Common myeloid progenitor, CD34-positive (primary cell): ENCODE measurements around the gene APOF.
A peak's percentile ranks its signal among the peaks of the same experiment; 100 is the strongest.

Experiments used
- CTCF ChIA-PET: fragments of 350-600 bp; sonication (Branson Sonifier 250); formaldehyde crosslinking; loops from one replicate; lab custom pipeline; 2021; ENCODE audit warnings: antibody characterized with exemption; lab: Charles Lee
- POLR2A ChIA-PET: fragments of 350-600 bp; sonication (Branson Sonifier 250); formaldehyde crosslinking; loops from one replicate; lab custom pipeline; 2021; ENCODE audit warnings: antibody characterized with exemption; lab: Charles Lee
- DNase-seq, 3 donors: peaks; one replicate each; pipeline versions ENCODE4 v3.0.0 to v3.0.0-alpha.2; 2013
- H3K27ac ChIP-seq, 2 experiments: 1 replicate in 1 of 2; 2 replicates in 1 of 2; pipeline ENCODE4 v1.7.0; 2013; ENCODE audit warnings: inconsistent platforms in 2 of 2, low read length in 2 of 2, mild to moderate bottlenecking in 2 of 2, low read depth in 1 of 2, moderate library complexity in 1 of 2; ENCODE audit not compliant: severe bottlenecking in 2 of 2, insufficient read depth in 1 of 2, poor library complexity in 1 of 2
- H3K27me3 ChIP-seq, 5 experiments: replicated peaks in 2 of 5; 1 replicate in 3 of 5; 2 replicates in 2 of 5; pipeline versions ENCODE4 v1.6.1 to v1.7.0; 2013; ENCODE audit warnings: low read length in 4 of 5, mild to moderate bottlenecking in 2 of 5, moderate library complexity in 2 of 5, inconsistent platforms in 1 of 5; ENCODE audit not compliant: insufficient read depth in 5 of 5, control insufficient read depth in 4 of 5
- H3K36me3 ChIP-seq, 4 experiments: 1 replicate in 2 of 4; 2 replicates in 2 of 4; pipeline versions ENCODE4 v1.6.1 to v1.7.0; 2013; ENCODE audit warnings: low read length in 3 of 4, control low read depth in 1 of 4, mild to moderate bottlenecking in 1 of 4; ENCODE audit not compliant: control insufficient read depth in 4 of 4, insufficient read depth in 4 of 4
- H3K4me1 ChIP-seq, 4 experiments: 1 replicate in 3 of 4; 2 replicates in 1 of 4; pipeline versions ENCODE4 v1.6.1 to v1.7.1; 2013; ENCODE audit warnings: low read length in 3 of 4, mild to moderate bottlenecking in 3 of 4, control low read depth in 1 of 4, inconsistent platforms in 1 of 4, moderate library complexity in 1 of 4; ENCODE audit not compliant: control insufficient read depth in 4 of 4, insufficient read depth in 4 of 4; ENCODE audit errors: control extremely low read depth in 1 of 4
- H3K4me3 ChIP-seq, 7 experiments: 1 replicate in 4 of 7; 2 replicates in 3 of 7; pipeline versions ENCODE4 v1.5.1 to v1.7.0; 2013; ENCODE audit warnings: mild to moderate bottlenecking in 7 of 7, low read length in 6 of 7, moderate library complexity in 6 of 7, inconsistent platforms in 2 of 7, low read depth in 2 of 7, control low read depth in 1 of 7; ENCODE audit not compliant: insufficient read depth in 4 of 7, control insufficient read depth in 1 of 7; ENCODE audit errors: extremely low read depth in 1 of 7
- H3K9me3 ChIP-seq, 5 experiments: 1 replicate in 4 of 5; 2 replicates in 1 of 5; pipeline versions ENCODE4 v1.6.1 to v1.7.1; 2013; ENCODE audit warnings: low read length in 4 of 5, mild to moderate bottlenecking in 2 of 5, inconsistent platforms in 1 of 5, low read depth in 1 of 5, moderate library complexity in 1 of 5; ENCODE audit not compliant: control insufficient read depth in 4 of 5, insufficient read depth in 2 of 5; ENCODE audit errors: control extremely low read depth in 1 of 5
- WGBS: methylation state at CpG from one replicate; pipeline ENCODE4 v1.1.5; 2013; ENCODE audit not compliant: insufficient coverage; 5-methylcytosine and 5-hydroxymethylcytosine counted together

The APOF gene

DNA sequence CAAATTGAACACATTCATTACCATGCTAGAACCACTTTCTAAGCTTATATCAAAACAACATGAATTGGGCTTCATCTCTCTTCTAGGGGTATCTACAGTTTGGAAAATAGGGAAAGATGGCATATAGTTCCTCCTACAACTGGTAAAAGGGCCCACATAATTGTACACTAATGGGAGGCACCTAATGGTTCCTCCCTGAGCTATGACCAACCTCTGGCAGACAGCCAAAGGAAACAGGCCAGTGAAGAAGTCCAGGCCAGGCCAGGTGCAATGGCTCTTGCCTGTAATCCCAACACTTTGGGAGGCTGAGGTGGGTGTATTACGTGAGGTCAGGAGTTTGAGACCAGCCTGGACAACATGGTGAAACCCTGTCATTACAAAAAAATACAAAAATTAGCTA lies 23.2 kb upstream of the APOF start:
- ChIA-PET POLR2A (no interaction called here), CTCF (interaction anchor here (1.2 kb wide), 1 partner anchor 47 kb away, joined by 3 read pairs; no protein-coding TSS in a partner anchor)
- H3K36me3 ChIP-seq = no peaks in the 10 kb centered on the region
- H3K27ac ChIP-seq = no peak overlapping the region
- no peak for DNase-seq
- H3K9me3 ChIP-seq = no peaks in the 10 kb centered on the region
- H3K4me3 ChIP-seq = no peak overlapping the region
- H3K27me3 ChIP-seq = no peaks in the 10 kb centered on the region
- WGBS = no CpG with 5 or more reads among the region's 1 CpG
- H3K4me1 ChIP-seq = no peaks in the 10 kb centered on the region

DNA sequence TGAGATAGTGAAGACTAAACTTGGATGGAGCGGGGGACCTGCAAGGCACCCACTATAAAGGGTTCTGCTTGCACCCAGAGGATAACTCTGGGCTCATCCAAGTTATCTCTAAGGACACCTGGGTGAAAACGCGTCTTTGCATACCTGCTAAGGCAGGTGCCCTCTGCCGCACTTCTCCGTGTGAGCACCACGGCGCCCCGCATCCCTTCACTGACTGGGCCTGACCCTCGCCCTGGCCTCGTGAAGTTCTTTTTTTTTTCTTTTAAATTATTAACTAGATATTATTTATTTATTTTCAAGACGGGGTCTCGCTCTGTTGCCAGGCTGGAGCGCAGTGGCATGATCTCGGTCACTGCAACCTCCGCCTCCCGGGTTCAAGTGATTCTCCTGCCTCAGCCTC lies 20.0 kb upstream of the APOF start:
- Histone ChIP-seq H3K27ac (no peak overlapping the region), H3K4me1 (no peaks in the 10 kb centered on the region), H3K27me3 (no peaks in the 10 kb centered on the region), H3K4me3 (no peak overlapping the region), H3K9me3 (no peaks in the 10 kb centered on the region), H3K36me3 (no peaks in the 10 kb centered on the region)
- no peak for DNase-seq
- ChIA-PET POLR2A (no interaction called here), CTCF (no interaction called here)
- WGBS = 97% methylated on average over 6 of the region's 16 CpGs

DNA sequence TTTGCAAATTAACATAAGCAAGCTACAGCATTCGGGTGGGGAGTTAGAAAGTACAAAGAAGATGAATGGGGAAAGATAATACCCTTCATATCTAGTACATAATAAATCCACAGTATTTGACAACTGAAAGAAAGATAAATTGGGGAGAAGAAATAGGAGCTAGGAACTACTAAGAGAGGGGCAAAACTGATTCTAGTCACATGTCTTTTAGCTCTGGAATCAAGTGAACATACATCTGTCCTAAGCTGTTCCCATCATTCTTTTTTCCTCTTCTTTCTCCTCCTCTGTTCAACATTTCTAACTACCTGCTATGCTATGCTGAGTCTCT lies 15.3 kb upstream of the APOF start:
- no peak for DNase-seq
- H3K36me3 ChIP-seq = no peaks in the 10 kb centered on the region
- no peak overlapping the region for H3K4me3 ChIP-seq
- H3K27me3 ChIP-seq = no peaks in the 10 kb centered on the region
- peaks cover 0 to 5% (median 0%) of the 10 kb centered on the region in 4 experiments for H3K4me1 ChIP-seq
- POLR2A ChIA-PET = interaction anchor here (0.6 to 0.7 kb wide), 2 partner anchors 17 to 26 kb away, joined by 3 to 5 read pairs; no protein-coding TSS in a partner anchor
- CTCF ChIA-PET = interaction anchor here (1.1 kb wide), 1 partner anchor 18 kb away, joined by 3 read pairs; the partner anchor contains the start of gene STAT2
- H3K9me3 ChIP-seq = no peaks in the 10 kb centered on the region
- WGBS = no CpG with 5 or more reads among the region's 1 CpG
- peak overlapping the region in 1 of 2 experiments; percentile 33 for H3K27ac ChIP-seq

DNA sequence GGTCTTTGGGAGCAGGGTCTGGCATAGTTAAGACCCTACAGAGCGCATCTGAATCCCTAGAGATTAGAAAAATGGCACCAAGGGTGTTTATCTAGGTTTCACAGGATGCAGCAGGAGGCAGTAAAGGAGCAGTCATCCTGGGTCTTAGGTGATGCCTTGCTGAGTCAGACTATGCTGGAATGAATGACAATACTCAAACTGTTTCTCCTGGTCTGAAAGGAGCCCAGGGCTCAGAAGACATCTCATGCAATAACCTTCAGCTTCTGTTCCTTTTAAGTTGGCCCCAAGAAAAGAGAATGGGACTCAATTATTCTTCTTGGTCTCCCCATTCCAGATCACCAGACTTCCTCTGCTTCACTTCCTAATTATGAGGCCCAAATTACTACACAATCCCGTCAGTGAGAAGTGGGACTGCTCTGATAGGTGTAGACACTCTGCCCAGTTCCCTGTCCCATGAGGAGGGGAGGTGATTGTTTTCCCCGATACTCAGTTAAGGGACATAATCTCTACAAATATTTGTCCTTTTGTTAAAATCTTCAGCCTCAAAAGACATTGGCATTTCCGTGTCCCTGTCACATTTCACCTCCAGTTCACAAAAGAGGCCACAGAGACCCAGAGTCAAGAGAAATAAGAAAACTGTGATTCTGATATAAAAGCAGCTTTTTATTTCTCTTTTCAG lies 14.8 kb upstream of the APOF start:
- Histone ChIP-seq H3K27me3 (no peaks in the 10 kb centered on the region), H3K27ac (peak overlapping the region in 1 of 2 experiments; percentile 33), H3K36me3 (no peaks in the 10 kb centered on the region), H3K4me3 (no peak overlapping the region), H3K4me1 (peaks cover 0 to 5% (median 0%) of the 10 kb centered on the region in 4 experiments), H3K9me3 (no peaks in the 10 kb centered on the region)
- DNase-seq = peak in 2 of 3 donors; percentile 35 to 52
- CTCF ChIA-PET = interaction anchor here (0.9 to 1.1 kb wide), 2 partner anchors 16 to 17 kb away, joined by 3 to 5 read pairs; partner anchors contain the start of gene STAT2
- WGBS = 100% methylated on average over 1 of the region's 4 CpGs
- POLR2A ChIA-PET = interaction anchor here (0.6 to 0.7 kb wide), 2 partner anchors 16 to 25 kb away, joined by 3 to 5 read pairs; no protein-coding TSS in a partner anchor

DNA sequence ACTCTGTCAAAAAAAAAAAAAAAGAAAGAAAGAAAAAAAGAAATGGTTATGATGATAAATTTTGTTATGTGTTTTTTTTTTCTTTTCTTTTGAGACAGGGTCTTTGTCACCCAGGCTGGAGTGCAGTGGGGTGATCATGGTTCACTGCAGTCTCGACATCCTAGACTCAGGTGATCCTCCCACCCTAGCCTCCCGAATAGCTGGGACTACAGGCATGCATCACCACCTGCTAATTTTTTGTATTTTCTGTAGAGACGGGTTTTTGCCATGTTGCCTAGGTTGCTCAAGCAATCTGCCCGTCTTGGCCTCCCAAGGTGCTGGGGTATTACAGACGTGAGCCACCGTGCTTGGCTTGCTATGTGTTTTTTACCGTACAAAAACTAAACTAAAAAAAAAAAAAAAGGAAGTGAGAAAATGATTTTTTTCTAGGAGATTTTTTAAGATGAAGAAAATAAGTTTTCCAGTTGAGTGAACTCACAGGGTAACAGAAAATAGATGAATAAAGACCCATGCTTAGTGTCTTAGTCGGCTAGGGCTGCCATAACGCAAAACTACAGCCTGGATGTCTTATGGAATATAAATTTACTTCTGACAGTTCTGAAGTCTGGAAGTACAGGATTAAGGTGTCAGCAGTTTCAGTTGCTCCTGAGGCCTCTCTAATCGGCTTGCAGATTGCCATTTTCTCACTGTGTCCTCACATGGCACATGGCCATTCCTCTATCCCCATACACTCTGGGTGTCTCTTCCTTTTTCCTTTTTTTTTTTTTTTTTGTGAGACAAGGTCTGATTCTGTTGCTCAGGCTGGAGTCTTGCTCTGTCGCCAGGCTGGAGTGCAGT lies 13.2 kb upstream of the APOF start:
- no peaks in the 10 kb centered on the region for H3K9me3 ChIP-seq
- no peaks in the 10 kb centered on the region for H3K36me3 ChIP-seq
- H3K4me3 ChIP-seq = no peak overlapping the region
- 85% methylated on average over 6 of the region's 11 CpGs for WGBS
- H3K27ac ChIP-seq = no peak overlapping the region
- DNase-seq = peak in 2 of 3 donors; percentile 15 to 20
- CTCF ChIA-PET = no interaction called here
- peaks cover 0 to 5% (median 0%) of the 10 kb centered on the region in 4 experiments for H3K4me1 ChIP-seq
- POLR2A ChIA-PET = no interaction called here
- no peaks in the 10 kb centered on the region for H3K27me3 ChIP-seq

DNA sequence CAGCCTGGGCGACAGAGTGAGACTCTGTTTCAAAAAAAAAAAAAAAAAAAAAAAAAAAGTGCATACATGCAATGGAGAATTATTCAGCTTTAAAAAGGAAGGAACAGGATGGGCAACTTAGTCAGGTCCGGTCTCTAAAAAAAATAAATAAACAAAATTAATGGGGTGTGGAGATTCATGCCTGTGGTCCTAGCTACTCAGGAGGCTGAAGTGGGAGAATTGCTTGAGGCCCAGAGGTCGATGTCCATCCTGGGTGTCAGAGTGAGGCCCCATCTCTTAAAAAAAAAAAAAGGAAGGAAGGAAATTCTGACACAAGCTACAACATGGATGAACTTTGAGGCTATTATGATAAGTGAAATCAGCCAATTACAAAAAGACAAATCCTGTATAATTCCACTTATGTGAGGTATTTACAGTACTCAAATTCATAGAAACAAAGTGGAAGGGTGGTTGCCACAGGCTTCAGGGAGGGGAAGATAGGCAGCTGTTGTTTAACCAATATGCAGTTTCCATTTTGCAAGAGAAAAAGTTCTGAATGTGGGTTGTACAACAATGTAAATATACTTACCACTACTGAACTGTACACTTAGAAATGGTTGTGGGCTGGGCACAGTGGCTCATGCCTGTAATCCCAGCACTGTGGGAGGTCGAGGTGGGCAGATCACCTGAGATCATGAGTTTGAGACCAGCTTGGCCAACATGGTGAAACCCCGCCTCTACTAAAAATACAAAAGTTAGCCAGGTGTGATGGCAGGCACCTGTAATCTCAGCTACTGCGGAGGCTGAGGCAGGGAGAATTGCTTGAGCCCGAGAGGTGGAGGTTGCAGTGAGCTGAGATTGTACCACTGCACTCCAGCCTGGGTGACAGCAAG lies 12.3 kb upstream of the APOF start:
- 89% methylated on average over 2 of the region's 7 CpGs for WGBS
- H3K4me1 ChIP-seq = peaks cover 0 to 5% (median 0%) of the 10 kb centered on the region in 4 experiments
- H3K9me3 ChIP-seq = no peaks in the 10 kb centered on the region
- ChIA-PET CTCF (no interaction called here), POLR2A (interaction anchor here (0.6 kb wide), 1 partner anchor 340 kb away, joined by 3 read pairs; no protein-coding TSS in a partner anchor)
- no peak overlapping the region for H3K4me3 ChIP-seq
- no peak overlapping the region for H3K27ac ChIP-seq
- H3K36me3 ChIP-seq = no peaks in the 10 kb centered on the region
- DNase-seq = no peak
- no peaks in the 10 kb centered on the region for H3K27me3 ChIP-seq
